ENCODE results near the gene FOXP3.

The FOXP3 gene

GRCh38 chrX:49249071-49249470 is 15.4 kb downstream of the FOXP3 start:
- no peak for DNase-seq

- no peak for DNase-seq
These were observed 16.3 kb downstream of the FOXP3 start for GRCh38 chrX:49247916-49248811.

- no peak for DNase-seq
These were observed 17.2 kb downstream of the FOXP3 start for GRCh38 chrX:49247346-49247745.

GRCh38 chrX:49246541-49246940 is 18.0 kb downstream of the FOXP3 start:
- DNase-seq = no peak

GRCh38 chrX:49244207-49244606 is 20.3 kb downstream of the FOXP3 start:
- DNase-seq = no peak

GRCh38 chrX:49243166-49243565 is 21.3 kb downstream of the FOXP3 start:
- DNase-seq = no peak

GRCh38 chrX:49242545-49243066 is 21.9 kb downstream of the FOXP3 start:
- no peak for DNase-seq

- no peak for DNase-seq
These were observed 25.8 kb downstream of the FOXP3 start for GRCh38 chrX:49238735-49239134.

- DNase-seq = no peak
These were observed 27.4 kb downstream of the FOXP3 start for GRCh38 chrX:49237060-49237459.

GRCh38 chrX:49233887-49234555 is 30.5 kb downstream of the FOXP3 start:
- DNase-seq = no peak

GRCh38 chrX:49233176-49233575 is 31.3 kb downstream of the FOXP3 start, which contains the start of gene CACNA1F:
CACNA1F (minus strand) TSS chrX:49233340; CDS start chrX:49233309, 31 bp downstream.
- no peak for DNase-seq

GRCh38 chrX:49232525-49232924 is 32.0 kb downstream of the FOXP3 start:
- DNase-seq = no peak

- no peak for DNase-seq
These were observed 33.0 kb downstream of the FOXP3 start for GRCh38 chrX:49231333-49232000.

- no peak for DNase-seq
These were observed 33.8 kb downstream of the FOXP3 start for GRCh38 chrX:49230500-49231232.

- DNase-seq = no peak
These were observed 36.3 kb downstream of the FOXP3 start for GRCh38 chrX:49228185-49228584.

- no peak for DNase-seq
These were observed 36.8 kb downstream of the FOXP3 start for GRCh38 chrX:49227726-49228125.

GRCh38 chrX:49226946-49227345 is 37.6 kb downstream of the FOXP3 start:
- DNase-seq = no peak

- DNase-seq = no peak
These were observed 38.7 kb downstream of the FOXP3 start for GRCh38 chrX:49225858-49226257.

- DNase-seq = no peak
These were observed 42.6 kb downstream of the FOXP3 start for GRCh38 chrX:49221868-49222267.

GRCh38 chrX:49220100-49220499 is 44.4 kb downstream of the FOXP3 start:
- no peak for DNase-seq

- DNase-seq = no peak
These were observed 49.4 kb downstream of the FOXP3 start for GRCh38 chrX:49214996-49215526.

- no peak for DNase-seq
These were observed 50.1 kb downstream of the FOXP3 start for GRCh38 chrX:49214416-49214815.
